GM10847 (cell line): ENCODE data around the gene RPP30.

Experiments used
- POLR2A ChIP-seq: IDR thresholded peaks from 2 replicates; pipeline ENCODE4 v1.6.1; 2011; ENCODE audit not compliant: insufficient read length; ENCODE audit errors: extremely low read depth

Gene RPP30

GRCh38 chr10:90945491-90946070 is 73.8 kb downstream of the RPP30 start:
- no peak for TF ChIP-seq POLR2A

- TF ChIP-seq POLR2A = no peak
These were observed 75.5 kb downstream of the RPP30 start for GRCh38 chr10:90947030-90947960.
